Vagina (tissue), 2 donors: Measurements from ENCODE around the gene ALPK1.
A peak's percentile ranks its signal among the peaks of the same experiment; 100 is the strongest.

Experiments used
- POLR2A ChIP-seq, 2 donors: fragments of 450-650 bp; IDR thresholded peaks; one replicate each; pipeline ENCODE4 v1.6.1; 2017; ENCODE audit warnings: antibody characterized with exemption in 2 of 2, mild to moderate bottlenecking in 2 of 2, moderate library complexity in 2 of 2
- POLR2AphosphoS5 ChIP-seq, 2 donors: sonication (generic); formaldehyde crosslinking; IDR thresholded peaks; one replicate each; pipeline ENCODE4 v1.9.0; 2017; ENCODE audit warnings: antibody characterized with exemption in 2 of 2, mild to moderate bottlenecking in 2 of 2, low read depth in 1 of 2; ENCODE audit not compliant: insufficient read depth in 1 of 2
- TF ChIP-seq, protein P1 (sequence below), 3 experiments: fragments of 450-650 bp in 2 of 3; fragments of 200-600 bp in 1 of 3; sonication (generic) in 1 of 3; IDR thresholded peaks; one replicate each; pipeline ENCODE4 v1.5.1; 2017 to 2019; ENCODE audit warnings: antibody characterized with exemption in 3 of 3, mild to moderate bottlenecking in 2 of 3, moderate library complexity in 2 of 3

- no peak for TF ChIP-seq POLR2A (IDR thresholded peaks at IDR 0.05)
- TF ChIP-seq, protein P1, sequence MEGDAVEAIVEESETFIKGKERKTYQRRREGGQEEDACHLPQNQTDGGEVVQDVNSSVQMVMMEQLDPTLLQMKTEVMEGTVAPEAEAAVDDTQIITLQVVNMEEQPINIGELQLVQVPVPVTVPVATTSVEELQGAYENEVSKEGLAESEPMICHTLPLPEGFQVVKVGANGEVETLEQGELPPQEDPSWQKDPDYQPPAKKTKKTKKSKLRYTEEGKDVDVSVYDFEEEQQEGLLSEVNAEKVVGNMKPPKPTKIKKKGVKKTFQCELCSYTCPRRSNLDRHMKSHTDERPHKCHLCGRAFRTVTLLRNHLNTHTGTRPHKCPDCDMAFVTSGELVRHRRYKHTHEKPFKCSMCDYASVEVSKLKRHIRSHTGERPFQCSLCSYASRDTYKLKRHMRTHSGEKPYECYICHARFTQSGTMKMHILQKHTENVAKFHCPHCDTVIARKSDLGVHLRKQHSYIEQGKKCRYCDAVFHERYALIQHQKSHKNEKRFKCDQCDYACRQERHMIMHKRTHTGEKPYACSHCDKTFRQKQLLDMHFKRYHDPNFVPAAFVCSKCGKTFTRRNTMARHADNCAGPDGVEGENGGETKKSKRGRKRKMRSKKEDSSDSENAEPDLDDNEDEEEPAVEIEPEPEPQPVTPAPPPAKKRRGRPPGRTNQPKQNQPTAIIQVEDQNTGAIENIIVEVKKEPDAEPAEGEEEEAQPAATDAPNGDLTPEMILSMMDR (IDR thresholded peaks at IDR 0.05): no peak
- peak in 1 of 2 donors; percentile 35 for TF ChIP-seq POLR2AphosphoS5 (IDR thresholded peaks at IDR 0.05; ENCODE audit: insufficient read depth in 1 of 2, low read depth in 1 of 2)
Observed at GRCh38 chr4:112277220-112277619, 19.9 kb upstream of the ALPK1 start.
